Eye (tissue), 1 donor: ENCODE results near the gene TCF25.

Experiments
- DNase-seq: peaks from one replicate; pipeline ENCODE4 v3.0.0-alpha.2; 2015

Gene TCF25

DNA sequence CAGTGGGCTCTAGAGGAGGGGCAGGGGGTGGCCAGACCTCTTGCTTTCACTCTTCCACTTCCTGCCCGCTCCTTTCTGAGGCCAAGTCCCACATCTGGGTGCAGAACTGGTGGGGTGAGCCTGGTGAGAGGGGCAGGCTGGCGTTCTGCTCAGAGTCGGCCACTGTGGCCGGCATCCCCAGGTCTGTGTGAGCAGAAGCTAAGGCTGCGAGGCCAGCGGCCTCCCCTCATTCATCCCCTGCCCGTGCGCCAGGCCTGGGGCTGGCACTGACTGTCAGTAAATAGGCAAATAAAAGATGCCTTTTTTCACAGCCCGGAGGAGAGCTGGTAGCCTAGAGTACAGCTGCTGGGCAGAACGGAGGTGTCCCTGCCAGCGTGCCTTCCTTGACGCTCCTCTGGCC, 76.4 kb downstream of the TCF25 start:
- DNase-seq: no peak

DNA sequence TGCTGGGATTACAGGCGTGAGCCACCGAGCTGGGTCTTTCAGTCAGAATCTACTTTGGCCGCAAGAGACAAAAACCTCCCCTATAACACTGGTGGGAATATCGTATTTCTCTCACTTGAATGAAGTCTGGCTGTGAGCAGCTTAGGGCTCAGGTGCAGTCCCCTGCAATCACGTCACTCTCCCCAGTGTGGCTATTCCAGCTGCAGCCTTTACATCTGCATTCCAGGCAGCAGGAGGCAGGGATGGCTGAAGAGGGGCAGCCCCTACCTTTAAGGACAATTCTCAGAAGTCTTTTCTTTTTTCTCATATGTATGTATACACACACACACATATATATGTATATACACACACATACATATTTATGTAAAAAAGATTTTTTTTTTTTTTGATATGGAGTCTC, 78.1 kb downstream of the TCF25 start:
- DNase-seq: no peak

DNA sequence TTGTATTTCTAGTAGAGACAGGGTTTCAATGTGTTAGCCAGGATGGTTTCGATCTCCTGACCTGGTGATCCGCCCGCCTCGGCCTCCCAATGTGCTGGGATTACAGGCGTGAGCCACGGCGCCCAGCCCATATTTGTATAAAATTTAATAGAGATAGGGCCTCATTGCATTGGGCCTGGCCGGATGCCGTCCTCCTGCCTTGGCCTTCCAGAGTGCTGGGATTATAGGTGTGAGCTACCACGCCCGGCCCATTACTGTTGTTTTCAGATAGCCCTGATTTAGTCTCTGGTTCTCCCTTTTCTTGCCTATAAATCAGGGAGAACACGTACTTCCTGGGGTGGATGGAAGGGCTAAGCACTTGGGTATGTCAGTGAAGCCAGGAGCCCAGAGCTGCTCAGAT, 78.7 kb downstream of the TCF25 start:
- DNase-seq: no peak

DNA sequence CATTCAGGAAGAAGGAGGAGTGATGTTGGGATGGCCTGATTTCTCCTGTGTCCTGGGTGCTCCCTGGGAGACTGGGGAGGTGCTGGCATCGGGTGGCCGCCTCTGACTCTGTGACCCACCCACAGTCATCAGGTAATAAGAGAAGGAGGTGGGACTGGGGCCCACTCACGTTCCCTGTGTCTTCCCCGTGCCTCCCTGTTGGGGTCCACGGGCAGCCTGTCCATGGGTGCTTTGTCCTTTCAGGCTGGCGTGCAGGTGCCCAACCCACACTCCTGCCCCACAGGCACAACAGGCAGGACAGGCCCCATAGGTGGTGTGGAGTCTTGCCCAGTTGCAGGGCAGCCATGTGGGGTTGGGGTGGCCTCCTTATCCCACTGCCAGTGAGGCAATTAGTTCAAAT, 79.2 kb downstream of the TCF25 start:
- no peak for DNase-seq

DNA sequence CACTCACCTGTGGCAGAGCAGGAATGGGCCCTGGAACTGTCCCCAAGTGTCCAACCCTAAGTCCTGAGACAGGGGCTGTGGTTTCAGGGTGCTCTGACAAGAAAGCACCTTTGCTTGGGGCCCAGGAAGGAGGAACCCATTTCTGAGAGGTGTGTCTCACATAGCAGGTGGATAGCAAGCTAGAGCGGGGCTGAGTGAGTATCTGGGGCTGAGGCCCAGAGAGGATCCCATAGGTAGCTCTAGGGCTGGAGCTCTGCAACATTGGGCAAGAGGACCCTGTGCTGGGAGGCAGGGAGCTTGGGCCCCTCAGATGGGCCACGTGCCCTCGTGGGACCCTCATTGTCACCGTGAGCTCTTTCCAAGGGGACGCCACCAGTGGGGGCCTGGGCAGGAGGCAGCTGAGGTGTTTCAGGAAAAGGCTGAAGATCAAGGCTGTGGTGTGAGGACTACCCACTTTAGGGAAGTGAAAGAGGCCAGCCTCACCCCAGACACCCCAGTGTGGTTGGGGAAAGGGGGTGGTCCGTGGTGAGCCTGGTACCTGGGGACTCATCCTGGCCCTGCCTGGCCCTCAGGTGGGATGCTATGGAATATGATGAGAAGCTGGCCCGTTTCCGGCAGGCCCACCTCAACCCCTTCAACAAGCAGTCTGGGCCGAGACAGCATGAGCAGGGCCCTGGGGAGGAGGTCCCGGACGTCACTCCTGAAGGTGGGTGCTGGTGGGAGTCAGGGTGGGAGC, 80.4 kb downstream of the TCF25 start:
- DNase-seq: no peak

DNA sequence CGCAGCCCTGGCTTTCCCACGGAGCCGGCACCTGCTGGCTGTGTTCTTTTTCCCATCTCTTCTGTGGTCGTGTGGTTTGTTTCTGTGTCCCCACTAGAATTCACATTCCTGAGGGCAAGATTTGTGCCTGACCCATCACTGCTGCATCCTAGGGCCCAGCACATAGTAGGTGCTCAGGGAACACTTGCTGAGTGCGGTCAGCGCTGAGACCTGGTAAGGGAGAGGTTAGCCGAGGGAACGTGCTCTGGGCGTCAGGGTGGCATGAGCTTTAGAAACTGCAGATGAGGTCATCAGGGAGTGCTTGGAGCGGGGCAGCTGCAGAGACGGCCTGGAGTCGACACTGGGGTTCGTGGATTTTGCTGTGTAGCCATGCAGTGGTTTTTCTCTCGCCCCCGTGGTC, 81.1 kb downstream of the TCF25 start:
- DNase-seq: no peak

DNA sequence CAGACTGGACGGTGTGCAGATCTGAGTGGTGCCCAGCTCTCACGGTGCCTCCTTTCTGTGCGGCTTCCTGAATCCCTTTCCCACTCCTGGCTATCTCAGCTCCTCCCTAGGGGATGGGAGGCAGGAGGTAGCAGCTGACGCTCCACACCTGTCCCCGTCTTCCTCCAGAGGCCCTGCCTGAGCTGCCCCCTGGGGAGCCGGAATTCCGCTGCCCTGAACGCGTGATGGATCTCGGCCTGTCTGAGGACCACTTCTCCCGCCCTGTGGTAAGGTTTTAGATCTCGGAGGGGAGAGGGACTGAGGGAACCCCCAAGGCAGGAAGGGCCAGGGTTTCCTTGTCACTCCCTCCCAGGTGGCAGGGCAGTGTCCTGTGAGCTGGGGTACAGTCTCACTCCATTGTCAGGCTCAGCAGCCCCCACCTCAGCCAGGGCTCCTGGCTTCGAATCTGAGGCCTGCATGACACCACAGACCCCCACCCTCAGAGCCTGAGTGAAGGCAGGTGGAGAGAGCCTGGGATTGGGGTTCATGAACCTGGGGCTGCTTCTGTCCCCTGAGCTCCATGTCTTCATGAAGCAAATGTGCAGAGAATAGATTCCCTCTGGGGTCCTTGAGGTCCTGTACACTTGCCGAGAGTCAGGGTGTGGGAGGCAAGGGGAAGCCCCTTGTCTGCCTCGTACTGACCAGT, 81.8 kb downstream of the TCF25 start:
- no peak for DNase-seq

DNA sequence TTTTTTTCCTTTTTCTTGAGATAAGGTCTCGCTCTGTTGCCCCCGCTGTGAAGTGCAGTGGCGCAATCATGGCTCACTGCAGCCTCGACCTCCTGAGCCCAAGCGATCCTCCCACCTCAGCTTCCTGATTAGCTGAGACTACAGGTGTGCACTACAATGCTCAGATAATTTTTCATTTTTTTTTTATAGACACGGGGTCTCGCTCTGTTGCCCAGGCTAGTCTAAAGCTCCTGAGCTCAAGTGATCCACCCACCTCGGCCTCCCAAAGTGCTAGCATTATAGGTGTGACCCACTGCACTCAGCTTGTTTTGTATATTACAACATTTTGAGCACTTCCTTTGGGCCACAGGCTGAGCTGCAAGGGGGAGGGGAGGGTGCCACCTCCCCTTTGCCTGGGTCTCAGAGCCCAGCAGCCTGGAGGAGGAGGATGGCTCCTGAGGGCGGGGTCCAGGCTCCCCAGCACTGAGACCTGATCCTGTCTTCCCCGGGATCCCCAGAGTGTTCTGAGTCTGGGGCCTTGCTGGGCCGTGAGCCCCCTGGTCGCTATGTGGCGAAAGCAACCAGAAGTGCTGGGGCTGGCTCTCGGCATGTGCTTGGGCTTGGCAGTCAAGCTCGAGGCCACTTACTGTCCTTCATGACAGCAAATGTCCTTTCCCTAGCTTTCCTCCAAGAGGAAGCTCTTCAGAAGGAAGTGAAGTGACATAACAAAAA, 83.3 kb downstream of the TCF25 start:
- DNase-seq: no peak

DNA sequence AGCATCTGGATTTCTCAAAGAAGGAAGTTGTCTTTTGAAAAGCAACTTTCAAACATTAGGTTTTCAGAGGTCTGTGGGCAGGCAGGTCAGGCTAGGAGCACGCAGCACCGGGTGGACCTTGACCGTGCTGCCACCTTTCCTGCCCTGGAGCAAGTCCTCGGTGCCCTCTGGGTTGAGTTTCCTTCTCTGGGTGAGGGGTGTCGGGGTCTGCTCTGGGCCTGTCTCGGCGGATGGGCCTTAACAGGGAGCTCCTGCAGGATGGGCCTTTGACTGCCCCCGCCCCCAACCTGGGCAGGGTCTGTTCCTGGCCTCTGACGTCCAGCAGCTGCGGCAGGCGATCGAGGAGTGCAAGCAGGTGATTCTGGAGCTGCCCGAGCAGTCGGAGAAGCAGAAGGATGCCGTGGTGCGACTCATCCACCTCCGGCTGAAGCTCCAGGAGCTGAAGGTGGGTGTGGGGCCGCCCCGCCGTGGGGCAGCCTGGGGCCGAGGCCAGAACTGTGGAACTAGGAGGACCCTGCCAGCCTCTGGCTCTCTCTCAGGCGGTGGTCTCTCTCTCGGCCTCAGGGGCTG, 83.9 kb downstream of the TCF25 start:
- DNase-seq: no peak

DNA sequence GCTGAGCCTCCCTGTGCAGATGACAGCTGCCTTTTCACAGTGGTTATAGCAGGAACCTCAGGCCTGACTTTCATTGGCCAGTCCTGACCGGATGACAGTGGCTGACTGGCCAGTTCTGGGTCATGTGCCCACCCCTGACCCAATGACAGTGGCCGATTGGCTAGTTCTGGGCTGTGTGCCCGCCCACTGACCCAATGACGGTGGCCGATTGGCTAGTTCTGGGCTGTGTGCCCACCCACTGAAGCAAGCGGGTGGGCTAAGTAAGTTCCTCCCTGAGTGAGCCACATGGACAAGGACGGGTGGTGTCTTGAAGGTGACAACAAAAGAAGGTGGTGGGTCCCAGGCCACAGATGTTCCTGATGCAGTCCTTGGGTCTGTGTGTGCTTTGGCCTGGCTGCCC, 84.7 kb downstream of the TCF25 start:
- DNase-seq: peak; percentile 74

DNA sequence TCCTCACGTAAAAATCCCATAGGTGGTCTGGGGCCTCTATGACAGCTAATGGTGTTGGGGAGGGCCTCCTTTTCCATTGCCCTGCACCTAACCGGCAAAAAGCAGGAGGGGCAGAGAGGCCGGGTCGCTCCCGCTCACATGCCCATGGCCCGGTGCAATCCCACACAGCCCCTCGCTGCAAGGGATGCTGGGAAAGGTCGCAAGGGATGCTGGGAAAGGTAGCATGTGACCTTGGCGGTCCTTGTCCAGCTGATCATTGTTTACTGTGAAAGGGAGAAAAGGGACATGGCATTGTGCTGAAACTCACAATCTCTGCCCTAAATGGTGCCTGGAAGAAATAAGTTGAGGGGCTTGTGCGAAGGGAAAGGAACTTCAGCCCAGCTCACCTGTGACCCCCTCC, 85.2 kb downstream of the TCF25 start:
- no peak for DNase-seq

DNA sequence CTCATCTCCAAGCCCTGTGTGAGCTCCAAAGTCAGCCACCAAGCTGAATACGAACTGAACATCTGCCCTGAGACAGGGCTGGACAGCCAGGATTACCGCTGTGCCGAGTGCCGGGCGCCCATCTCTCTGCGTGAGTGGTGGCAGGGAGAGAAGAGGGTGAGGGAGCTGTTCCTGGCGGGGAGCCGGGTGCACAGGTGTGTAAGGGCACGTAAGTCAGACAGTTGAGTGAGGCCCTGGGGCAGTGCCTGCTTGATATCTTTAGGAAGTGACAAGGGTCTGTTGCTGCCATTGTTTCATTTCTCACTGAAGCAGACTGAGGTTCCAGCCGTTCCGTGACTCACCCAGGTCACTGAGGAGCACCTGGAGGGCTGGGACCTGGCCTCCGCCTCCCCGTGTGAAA, 87.6 kb downstream of the TCF25 start:
- DNase-seq: no peak
